Activated T-cell treated with anti-CD3 and anti-CD28 coated beads, Interleukin-2, amount 50 U/mL, for 1 hour (primary cell): ENCODE results near the gene MAPK8.

ENCODE experiments used
- DNase-seq: peaks from one replicate; pipeline ENCODE4 v3.0.0-alpha.2; 2020

Gene MAPK8

DNA sequence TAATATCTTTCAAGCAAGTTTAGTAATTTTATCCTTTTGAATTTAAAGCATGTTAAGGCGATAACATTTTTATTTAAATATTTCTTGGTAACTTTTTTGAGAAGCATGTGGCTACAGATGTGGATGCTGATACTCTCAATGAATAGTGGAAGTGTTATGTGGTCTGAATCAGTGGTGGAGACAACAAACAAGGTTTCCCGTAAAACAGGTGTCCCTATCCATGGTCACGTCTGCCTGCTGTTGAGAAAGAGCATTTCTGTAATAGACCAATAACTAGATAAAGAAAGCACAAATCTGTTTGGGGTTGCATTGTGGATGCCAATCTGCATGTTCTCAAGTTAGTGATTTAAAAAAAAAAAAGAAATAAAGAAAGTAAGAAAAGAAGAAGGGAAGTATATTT lies 13.9 kb upstream of the MAPK8 start:
- DNase-seq, result no peak

DNA sequence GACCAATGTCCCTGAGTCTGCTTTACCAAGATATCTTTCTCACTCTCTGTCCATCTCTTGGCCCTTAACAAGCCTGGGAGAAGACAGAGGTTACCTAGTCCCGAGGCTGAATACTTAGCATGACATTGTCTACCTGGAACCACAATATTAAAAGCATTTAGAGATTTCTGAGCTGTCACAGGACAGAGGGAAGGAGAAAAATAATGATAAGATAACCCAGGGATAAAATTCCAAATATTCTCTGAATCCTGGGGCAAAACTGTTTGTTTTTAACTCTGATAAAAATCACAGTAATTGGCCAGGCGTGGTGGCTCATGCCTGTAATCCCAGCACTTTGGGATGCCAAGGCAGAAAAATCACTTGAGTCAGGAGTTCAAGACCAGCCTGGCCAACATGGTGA lies 12.0 kb upstream of the MAPK8 start:
- DNase-seq, result no peak

DNA sequence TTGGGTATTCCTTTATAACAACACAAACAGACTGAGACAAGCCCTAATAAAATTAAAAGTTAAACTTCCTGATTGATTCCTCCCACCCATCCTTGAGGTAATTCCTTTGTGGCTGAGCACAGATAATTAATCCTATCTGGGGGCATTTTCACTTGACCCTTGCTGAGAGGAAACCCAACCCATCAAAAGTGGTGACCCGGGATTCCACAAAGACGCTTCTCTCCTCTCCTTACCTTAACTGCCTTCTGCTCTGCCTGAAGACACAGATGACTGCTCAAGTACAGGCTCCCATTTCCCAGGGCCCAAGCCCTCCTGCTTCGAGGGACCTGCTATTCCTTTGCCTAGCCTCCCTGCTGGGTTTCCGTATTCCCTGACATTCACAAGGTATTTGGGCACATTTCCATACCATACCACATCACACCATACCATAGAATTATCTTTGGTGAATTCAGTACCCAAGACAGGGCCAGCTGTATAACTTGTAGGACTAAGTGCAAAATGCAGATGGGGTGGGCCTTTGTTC lies 9.8 kb upstream of the MAPK8 start:
- DNase-seq, result no peak

DNA sequence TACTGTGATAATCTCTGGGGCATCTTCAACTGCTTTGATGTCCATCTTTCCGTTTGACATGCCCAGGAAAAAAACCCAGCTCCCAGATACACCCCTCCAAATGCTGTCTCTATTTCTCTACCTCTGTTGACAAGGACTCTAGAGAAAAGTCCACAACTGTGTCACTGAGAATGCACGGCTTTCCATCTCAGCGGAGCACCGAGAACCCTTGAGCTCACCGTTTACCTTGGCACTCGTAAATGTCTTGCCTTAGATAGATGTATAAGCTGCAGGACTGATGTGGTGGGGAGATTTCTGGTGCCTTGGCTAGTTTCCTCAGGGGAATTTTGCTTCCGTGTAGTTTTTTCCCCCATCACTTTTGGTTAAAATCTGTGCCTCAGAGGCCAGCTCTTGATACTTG lies 7.4 kb upstream of the MAPK8 start:
- DNase-seq, result no peak

DNA sequence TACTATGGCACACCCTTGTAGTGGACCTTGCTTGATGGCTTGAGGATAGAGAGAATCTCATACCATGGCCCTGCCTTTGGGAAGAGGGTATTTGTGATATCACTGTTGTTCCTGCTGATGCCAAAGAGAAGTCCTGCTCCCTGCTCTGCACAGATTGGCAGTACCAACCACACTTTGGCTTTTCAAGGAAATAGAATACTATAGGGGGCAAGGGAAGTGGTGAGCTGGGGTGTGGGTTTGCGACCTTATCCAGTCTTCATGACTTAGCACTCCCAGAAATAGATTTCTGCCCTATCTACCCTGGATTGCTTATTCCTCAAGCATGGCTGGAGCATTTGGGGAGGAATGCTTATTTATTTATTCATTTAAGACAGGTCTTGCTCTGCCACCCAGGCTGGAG lies 6.8 kb upstream of the MAPK8 start:
- no peak for DNase-seq

DNA sequence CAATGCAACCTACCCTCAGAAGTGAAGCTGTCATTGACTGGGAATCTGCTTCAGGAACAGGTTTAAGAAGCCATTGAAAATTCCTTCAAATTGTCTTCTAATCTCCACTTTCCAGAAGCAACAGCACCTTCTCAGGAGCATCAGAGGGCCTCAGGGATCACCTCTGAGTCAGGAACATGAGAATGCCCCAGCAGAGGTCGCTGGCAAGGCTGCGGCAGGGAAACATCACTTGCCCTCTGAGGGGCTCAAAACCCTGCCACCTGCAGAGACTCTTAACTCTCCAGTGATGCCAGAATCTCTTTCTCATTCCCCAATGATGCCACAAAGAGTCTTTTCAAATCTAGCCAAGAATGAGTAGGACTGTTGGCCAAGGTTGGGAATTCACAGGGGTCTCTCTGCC lies 5.9 kb upstream of the MAPK8 start:
- DNase-seq, result no peak

DNA sequence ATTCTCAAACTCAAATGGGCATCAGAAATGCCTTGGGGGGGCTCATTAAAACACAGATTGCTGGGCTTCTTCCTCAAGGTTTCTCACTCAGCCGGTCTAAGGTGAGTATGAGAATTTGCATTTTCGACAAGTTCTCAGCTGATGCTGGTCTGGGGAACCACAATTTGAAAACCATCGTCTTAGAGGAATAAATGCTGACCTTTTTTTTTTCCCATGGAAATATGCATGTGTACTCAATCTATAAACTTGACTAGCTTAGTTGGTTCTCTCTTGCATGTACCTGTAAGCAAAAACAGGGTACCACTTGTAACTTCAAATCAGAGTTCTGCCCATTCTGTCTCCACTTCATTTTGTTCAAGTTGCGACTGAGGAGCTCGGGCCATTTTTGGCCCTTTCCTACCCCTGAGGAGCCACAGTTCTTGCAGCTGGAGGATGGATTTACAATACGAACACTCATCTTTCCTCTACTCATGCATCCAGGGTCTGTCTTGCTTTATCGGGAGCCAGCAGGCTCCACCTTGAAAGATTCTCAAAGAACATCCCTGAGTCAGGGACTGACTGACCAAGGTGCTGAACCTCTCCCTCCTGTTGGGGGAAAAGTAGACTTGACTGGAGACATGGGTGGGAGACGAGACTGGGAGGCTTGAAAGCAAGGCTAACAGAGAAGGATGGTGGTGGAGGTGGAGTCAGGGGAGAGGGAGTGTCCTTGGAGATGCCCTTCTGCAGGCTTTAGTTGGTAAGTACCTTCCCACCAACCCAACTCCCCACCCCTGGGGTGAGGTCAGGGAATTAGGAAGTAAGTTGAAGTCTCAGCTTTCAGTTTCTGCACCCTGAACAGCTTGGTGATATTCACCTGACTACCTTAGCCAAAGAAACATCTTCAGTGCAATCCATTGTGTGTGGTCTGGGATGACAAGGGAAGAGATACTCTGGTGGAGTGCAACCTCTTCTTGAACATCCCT lies 3.7 kb upstream of the MAPK8 start:
- DNase-seq, result no peak

DNA sequence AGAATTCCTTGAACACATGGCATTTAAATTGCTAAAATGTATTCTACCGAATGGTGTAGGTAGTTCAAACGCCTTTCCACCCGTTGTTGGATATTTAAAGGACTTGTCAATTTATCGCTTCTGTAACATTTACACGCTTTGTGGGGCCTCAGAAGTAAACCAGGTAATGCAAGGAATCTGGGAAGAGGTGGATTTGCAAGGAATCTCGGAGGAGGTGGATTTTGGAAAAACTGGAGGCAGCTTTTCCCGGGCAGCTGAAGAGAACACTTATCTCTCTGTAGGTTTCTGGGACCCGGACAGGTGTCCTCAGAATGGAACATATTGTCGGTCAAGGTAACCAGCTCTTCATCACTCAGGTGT lies 592 bp upstream of the MAPK8 start:
- DNase-seq, result no peak

DNA sequence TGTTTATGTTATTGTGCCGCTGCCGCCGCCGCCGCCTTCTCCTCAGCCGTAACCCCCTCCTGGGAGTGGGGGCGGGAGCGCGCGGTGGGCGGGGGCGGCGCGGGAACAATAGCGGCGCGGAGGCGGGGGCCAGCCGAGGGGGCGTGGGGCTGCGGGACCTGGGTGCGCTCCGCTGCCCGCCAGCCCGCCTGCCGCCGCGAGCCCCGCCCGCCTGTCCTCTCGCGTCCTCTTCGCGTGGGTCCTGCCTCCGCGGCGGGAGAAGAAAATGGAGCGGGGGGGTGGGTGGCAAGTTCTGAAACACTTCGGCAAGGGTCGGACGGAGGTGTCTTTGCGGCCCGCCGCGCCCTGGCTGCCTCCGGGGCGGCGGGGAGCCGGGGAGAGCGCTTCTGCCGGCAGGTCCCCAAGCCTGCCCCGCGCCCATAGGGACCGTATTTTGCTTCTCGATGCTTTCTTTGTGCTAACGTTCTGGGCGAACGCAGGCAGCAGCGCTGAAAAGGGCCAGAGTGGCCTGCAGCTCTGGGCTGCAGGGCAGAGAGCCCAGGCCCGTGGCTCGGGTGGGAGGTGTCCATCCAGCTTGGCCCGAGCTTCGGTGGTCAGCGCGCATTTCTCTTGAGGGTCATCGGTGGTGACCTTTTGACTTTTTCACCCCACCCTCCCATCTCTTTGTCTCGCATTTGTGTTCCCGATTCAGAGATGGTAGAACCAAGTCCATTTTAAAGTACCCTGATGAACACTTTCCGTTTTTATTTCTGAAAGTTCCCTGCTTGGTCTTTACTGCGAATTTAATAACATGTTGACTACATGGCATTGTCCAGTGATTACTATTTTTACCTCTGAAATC lies 613 bp downstream of the MAPK8 start:
- DNase-seq, result no peak

DNA sequence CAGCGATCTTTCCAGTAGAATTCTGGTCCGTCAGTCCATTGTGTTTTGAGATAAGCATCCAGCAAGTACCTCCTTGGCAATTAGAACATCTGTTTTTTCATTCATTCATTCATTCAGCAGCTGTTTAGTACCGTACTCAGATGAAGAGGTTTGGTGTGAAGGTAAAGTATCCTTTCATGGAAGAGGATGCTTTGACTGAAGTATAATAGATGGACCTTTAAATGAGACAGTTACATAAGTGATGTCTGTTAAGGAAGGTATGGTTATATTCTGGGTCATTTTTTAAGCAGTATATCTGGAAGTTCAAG lies 1.2 kb downstream of the MAPK8 start:
- no peak for DNase-seq

DNA sequence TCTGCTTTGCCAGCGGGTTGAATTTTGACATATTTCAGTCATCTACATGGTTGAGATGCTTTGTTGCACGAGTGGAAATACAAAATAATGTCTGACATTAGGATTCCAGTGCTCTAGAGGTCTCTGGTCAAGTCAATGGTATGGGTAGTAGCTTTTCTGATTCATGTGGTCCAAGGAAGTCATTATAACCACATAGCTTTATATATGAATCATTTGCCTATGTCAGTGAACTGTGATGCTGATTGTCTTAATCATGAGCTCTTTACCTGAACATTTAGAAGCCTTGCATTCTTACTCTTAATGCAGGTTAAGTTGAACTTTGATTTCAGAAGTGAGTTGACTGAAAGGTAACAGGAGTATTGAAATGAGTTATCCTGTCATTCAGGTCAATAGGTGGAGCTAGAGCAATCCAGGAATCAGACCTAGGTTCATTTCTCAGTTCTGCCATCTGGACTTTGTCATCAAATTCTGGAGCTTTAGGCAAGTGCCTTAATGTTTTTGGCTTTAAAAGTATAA lies 3.3 kb downstream of the MAPK8 start:
- DNase-seq, result no peak

DNA sequence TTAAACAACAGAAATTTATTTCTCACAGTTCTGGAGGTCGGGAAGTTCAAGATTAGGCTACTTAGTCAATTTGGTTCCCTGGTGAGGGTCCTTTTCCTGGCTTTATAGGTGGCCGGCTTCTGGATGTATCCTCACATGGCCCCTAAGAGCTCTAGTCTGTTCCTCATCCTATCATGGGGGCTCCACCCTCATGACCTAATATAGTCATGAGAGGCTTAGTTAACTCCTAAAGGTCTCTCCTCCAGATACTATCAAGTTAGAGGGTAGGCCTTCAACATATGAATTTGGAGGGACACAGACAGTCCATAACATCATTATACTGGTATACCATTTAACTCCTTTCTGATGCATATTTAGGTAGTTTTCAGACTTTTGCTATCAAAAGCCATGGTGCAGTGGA lies 7.6 kb downstream of the MAPK8 start:
- DNase-seq, result no peak

DNA sequence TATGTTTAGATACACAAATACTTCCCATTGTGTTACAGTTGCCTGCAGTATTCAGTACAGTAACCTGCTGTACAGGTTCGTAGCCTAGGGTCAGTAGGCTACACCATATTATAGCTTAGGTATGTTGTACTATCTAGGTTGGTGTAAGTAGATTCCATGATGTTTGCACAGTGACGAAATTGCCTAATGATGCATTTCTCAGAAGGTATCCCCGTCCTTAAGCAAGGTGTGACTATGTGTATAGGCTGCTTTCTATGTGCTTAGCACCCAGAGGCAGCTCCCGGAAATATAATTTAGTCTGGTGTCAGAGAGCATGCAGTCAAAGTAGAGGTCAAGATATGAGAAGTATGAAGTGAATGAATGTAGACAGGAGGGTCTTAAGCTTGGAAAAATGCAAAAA lies 9.8 kb downstream of the MAPK8 start:
- DNase-seq, result no peak

DNA sequence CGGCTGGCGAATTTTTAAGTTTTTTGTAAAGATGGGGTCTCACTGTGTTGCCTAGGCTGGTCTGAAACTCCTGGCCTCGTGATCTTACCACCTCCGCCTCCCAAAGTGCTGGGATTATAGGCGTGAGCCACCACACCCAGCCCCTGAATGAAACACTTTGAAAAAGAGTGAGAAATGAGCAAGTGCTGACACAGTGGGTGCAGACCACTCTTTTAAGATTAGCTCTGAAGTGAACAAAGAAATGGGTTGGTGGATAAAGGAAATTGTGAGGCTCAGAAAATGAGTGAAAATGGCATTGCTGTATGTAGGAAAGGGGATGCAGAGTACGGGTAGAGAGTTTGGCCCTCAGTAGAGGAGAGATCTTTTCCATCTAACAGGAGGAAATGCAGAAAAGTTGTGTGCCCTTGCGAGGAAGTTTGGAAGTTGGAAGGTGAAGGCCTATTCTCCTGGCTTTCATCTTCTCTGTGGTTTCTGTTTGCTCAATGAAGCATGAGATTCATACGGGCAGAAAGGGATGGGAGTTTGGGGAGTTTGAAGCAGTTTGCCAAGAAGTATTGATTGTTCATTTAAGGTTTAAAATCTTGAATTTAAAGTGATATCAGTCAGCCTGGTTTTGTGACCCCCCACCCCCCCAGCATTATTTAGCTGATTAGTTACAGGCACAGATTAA lies 11.0 kb downstream of the MAPK8 start:
- no peak for DNase-seq

DNA sequence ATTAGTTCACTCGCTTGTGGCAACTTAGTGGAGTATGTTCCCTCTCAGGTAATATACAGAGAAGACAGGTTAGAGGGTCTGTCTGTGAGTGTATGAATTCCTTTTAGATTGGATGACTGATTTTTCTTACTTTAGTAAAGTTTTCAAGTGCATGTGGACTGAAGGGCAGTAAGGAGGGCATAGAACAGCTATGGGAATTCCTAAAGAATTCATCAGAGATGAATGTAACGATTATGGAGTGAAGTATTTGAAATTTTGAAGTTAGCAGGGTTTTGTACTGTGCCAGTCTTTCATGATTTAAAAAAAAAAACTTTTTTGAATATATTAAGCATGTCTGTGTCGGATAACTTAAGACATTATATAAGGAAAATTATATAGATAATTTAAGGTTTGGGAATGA lies 15.5 kb downstream of the MAPK8 start:
- no peak for DNase-seq

DNA sequence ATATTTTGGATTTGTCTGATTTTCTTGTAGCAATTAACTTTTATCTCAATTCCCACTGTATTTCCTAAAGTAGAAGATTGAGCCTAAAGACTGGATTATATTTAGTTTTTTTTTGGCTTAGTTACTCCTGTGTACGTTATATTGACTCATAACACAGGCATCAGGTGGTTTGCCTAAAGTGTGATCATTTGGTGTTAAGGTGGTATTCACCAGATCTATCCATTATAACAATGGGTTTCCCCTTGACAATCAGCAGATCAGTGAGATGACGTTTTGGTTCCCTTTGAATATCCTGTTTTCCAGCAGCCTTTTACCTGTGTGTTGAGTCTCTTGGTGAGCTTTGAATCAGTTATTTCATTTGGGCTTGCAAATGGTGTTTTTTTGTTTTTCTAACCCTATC lies 18.1 kb downstream of the MAPK8 start:
- no peak for DNase-seq

DNA sequence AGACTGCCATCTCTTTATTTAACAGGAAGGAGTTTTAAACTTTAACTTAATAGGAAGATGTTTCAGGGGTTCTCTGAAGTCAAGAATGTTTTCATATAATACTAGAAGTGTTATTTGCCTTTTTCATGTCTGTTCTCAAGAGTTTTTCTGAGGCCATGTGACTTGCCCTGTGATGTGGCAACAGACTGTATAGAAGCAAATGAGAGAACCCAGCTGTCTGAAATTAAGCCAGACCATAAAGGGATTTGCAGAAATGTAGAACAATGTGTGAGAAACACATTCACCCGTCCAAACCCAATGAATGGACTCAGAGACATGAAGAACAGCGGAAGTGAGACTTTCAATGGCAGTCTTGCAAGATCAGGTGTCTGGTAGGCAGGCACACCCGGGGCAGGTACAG lies 23.8 kb downstream of the MAPK8 start:
- no peak for DNase-seq

DNA sequence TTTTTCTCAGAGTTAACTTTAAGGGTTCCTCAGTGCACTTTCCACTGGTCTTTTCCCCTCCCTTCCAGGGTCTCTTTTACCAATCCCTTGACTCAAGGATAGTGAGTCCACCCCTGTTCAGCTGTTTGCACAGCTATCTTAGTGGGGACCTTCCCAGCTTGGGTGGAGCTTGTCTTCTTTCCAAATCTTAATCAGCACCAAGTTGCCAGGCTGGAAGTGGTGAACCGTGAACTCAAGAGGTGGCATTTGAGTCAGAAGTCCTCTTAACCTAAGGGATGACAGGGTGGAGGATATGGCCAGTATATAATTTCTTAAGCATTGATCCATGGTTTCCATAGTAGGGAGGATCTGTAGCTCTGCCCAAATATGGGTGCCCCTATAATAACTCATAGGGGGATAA lies 25.0 kb downstream of the MAPK8 start:
- no peak for DNase-seq

DNA sequence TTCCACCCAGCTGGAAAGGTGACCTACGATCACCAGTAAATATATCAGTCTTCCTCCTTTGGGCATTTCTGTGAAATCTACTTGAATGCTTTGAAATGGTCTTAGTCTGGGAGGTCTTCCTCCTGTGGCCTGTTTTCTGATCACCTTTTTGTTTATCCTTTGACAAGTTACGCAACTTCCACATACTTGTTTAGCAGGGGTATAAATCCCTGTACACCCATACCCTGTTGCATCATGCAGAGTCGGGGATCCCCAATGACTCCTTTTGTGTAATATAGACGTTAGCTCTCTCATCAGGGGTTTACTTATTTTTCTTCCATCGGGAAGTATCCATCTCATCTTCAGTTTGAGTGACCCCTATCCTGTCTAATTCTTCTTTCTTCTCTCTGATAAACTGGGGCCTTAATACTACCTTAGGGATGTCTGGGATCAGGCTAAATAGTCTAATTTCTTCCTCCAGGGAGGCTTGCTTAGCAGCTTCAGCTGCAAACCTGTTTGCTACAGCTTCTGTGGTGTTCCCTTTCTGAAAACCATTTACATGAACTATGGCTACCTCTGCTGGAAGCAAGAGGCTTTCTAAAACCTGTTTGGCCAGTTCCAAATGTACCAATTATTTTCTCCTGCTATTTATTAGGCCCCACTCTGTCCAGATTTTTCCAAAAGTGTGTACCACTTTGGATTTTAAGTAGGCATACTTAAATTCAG lies 25.8 kb downstream of the MAPK8 start:
- DNase-seq, result no peak

DNA sequence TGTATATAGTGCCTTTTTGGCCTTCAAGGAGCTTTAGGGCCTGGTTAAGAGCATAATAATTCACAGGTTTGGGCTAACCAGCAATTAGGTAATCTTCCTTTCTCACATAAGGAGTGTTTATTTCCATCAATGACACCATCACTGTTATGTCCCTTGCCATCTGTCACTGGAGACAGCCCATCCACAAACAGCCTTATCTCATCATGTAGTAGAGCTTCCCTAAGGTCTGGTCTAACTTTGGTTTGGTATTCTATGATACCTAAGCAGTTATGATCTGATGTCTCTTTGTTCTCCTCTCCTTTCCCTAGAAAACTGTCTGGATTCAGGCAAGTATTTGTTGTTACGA lies 26.4 kb downstream of the MAPK8 start:
- DNase-seq, result no peak

DNA sequence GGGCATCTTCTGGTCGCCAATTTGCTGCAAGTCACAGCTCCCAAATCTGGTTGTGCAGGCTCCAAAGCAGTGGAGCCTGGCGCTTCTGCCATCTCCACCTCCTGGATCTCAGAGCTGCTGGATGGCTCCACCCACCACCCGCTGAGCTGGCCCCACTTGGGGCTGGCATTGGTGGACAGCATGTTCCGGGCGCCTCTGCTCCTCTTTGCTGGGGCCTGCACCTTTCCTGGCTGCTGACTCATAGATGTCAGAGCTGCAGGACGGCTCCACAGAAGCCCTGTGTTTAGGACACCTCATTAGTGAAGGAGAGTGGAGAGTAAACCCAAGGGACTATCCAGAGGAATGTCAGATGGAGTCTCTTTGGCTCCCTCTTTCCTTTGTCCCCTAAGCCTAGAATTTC lies 27.4 kb downstream of the MAPK8 start:
- no peak for DNase-seq

DNA sequence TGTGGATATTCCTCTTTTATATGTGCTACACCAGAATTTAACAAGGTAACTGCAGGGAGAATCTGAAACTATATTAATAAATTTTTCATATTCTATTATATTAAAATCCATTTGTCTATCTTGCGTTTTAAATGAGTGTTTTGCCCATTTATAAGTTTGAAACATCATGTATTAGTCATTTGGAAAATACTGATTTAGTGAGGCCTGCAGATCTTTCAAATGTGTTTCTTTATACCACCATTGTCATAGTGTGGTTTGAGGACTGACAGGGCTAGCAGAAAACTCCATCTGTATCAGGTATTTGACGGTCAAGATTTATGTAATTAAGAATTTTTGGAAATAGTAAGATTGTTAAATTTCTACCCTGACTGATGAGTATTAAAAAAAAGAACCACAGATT lies 29.3 kb downstream of the MAPK8 start:
- no peak for DNase-seq
